K562 (cell line): ENCODE measurements around the gene BIRC5. TPM values are rescaled to one million over a fixed set of nuclear protein-coding genes. Genes with fewer than 3 reads are reported as not detected.

Experiments
- BCL6 ChIP-seq: fragments of 250-450 bp; sonication (Bioruptor Pico); IDR thresholded peaks from 2 replicates; pipeline ENCODE4 v1.4.0; 2020
- CBFA2T2 ChIP-seq: fragments of 450-650 bp; conservative IDR thresholded peaks from 2 replicates; pipeline ENCODE4 v1.6.1; 2017; ENCODE audit warnings: mild to moderate bottlenecking
- EP300 ChIP-seq: IDR thresholded peaks from 2 replicates; pipeline ENCODE4 v1.6.1; 2012; ENCODE audit warnings: low read length, improper control_type of control experiment
- ILF3 ChIP-seq: fragments of 450-650 bp; IDR thresholded peaks from 2 replicates; pipeline ENCODE4 v1.6.1; 2018; ENCODE audit warnings: antibody characterized with exemption, mild to moderate bottlenecking, moderate library complexity, borderline replicate concordance
- KLF6 ChIP-seq: fragments of 250-450 bp; sonication (Bioruptor Pico); IDR thresholded peaks from 2 replicates; pipeline ENCODE4 v1.4.0; 2020; ENCODE audit warnings: mild to moderate bottlenecking, moderate library complexity, borderline replicate concordance
- MYC ChIP-seq, 2 experiments: fragments of 250-450 bp in 1 of 2; sonication (Bioruptor Pico) in 1 of 2; IDR thresholded peaks; 2 replicates each; pipeline versions ENCODE4 v1.5.1 to v1.6.1; 2012 to 2021; ENCODE audit warnings: low read depth in 2 of 2, borderline replicate concordance in 1 of 2, improper control_type of control experiment in 1 of 2, low read length in 1 of 2, mild to moderate bottlenecking in 1 of 2, moderate library complexity in 1 of 2
- MYNN ChIP-seq, 2 experiments: sonication (generic); formaldehyde crosslinking in 1 of 2; IDR thresholded peaks; 2 replicates each; pipeline versions ENCODE4 v1.5.0 to v1.6.1; 2016 to 2020; ENCODE audit warnings: antibody characterized with exemption in 1 of 2, missing genetic modification reagents in 1 of 2
- RBBP5 ChIP-seq: fragments of 200-600 bp; sonication (generic); IDR thresholded peaks from 2 replicates; pipeline ENCODE4 v1.6.1; 2012; ENCODE audit warnings: borderline replicate concordance, mild to moderate bottlenecking, low read length, control low read depth, inconsistent platforms; ENCODE audit not compliant: insufficient read depth, poor library complexity, severe bottlenecking
- SMAD3 ChIP-seq: fragments of 450-650 bp; formaldehyde crosslinking; conservative IDR thresholded peaks from 2 replicates; pipeline ENCODE4 v1.4.0; 2020; ENCODE audit warnings: mild to moderate bottlenecking
- ZNF347 ChIP-seq: fragments of 450-650 bp; formaldehyde crosslinking; IDR thresholded peaks from 2 replicates; pipeline ENCODE4 v1.4.0; 2020; ENCODE audit warnings: low read depth, mild to moderate bottlenecking, moderate library complexity
- ZNF707 ChIP-seq: fragments of 250-450 bp; sonication (Bioruptor Pico); conservative IDR thresholded peaks from 2 replicates; pipeline ENCODE4 v1.8.0; 2022; ENCODE audit warnings: inconsistent platforms, mild to moderate bottlenecking, moderate library complexity
- polyA plus RNA-seq, 8 experiments: library from polyadenylated mRNA; depleted of rRNA in 4 of 8; stranded (reverse) in 5 of 8; unstranded in 3 of 8; fragments of >200 nt; fragmentation: Nextera tagmentation in 2 of 8; fragmentation: Illumina TruSeq in 1 of 8; extraction: Ambion mirVana in 2 of 8; extraction: Trizol in 1 of 8; gene quantifications; 2 replicates each; pipeline versions ENCODE4 v1.2.1 to v1.2.3, GENCODE V29; 2011 to 2014; ENCODE audit warnings: inconsistent platforms in 1 of 8, missing spikeins in 1 of 8
- total RNA-seq, 7 experiments: library from RNA; depleted of rRNA in 6 of 7; stranded (reverse); fragments of >200 nt in 6 of 7; fragmentation: Illumina TruSeq in 2 of 7; extraction: Trizol in 2 of 7; gene quantifications; 2 replicates each; pipeline versions ENCODE4 v1.2.1 to v1.2.3, GENCODE V29; 2011 to 2021; ENCODE audit warnings: low replicate concordance in 1 of 7
- TF ChIP-seq, protein P1 (sequence below): fragments of 150-350 bp; conservative IDR thresholded peaks from 2 replicates; pipeline ENCODE4 v1.6.1; 2014; ENCODE audit warnings: low read length
- TF ChIP-seq, protein P2 (sequence below): fragments of 200-800 bp; sonication (Bioruptor generic); IDR thresholded peaks from 2 replicates; pipeline ENCODE4 v1.6.1; 2017; ENCODE audit warnings: missing genetic modification characterization, missing compliant biosample characterization
- TF ChIP-seq, protein P3 (sequence below): sonication (generic); formaldehyde crosslinking; IDR thresholded peaks from 2 replicates; pipeline ENCODE4 v1.8.1; 2023; ENCODE audit warnings: mild to moderate bottlenecking, missing genetic modification reagents
- TF ChIP-seq, protein P4 (sequence below): fragments of 250-450 bp; sonication (Bioruptor Pico); IDR thresholded peaks from 2 replicates; pipeline ENCODE4 v1.5.0; 2021
- TF ChIP-seq, protein P5 (sequence below), 2 experiments: fragments of 250-450 bp in 1 of 2; fragments of 450-650 bp in 1 of 2; sonication (Bioruptor Pico) in 1 of 2; IDR thresholded peaks; 2 replicates each; pipeline versions ENCODE4 v1.6.1 to v1.8.0; 2016 to 2021; ENCODE audit warnings: mild to moderate bottlenecking in 2 of 2, moderate library complexity in 2 of 2, missing compliant biosample characterization in 1 of 2, missing genetic modification characterization in 1 of 2

Gene BIRC5
- total and polyA plus RNA-seq, 9 of the 15 experiments (the other 6 are each of a cell fraction or from before 2014, with no cell fraction given): 64.4 to 140 (median 101) TPM

DNA sequence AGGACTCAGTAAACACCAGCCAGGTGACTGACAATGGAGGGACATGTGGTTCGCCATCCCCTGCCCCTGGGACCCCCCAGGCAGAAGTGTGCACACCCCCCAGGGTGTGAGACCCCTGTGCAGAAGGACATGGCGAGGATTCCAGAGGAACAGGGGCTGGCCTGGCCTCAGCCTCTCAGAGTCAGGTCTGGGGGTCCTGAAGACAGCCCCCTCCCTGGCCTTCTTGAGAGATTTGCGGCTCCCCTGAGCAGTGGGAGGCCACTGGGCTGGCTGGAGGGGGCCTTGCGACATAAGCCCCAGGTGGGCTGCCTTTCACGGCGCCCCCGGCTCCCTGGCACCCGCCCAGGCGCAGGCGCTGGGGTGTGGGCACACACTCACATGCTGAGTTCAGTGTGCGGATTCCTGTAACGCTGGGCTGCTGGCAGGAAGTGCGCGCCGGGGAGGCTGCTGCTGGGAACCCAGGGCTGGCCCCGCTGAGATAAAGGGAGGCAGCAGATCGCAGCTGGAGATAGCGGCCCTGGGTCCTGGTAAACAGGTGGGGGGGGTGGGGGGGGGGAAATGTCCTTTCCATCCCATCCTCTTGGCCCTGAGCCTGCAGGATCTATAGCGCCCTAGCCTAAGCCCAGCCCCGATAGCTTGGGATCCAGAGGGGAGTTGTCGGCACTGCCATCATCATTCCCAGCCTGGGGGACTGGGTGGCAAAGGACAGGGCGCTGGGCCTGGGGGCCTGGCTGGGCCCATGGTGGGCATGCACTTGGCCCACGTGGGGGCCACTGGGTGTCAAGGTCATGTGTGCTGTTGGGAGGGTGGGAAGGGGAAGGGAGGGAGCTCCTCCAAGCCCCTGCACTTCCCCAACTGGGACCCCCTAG, 44.5 kb downstream of the BIRC5 start (continued):
- TF ChIP-seq, protein P1, sequence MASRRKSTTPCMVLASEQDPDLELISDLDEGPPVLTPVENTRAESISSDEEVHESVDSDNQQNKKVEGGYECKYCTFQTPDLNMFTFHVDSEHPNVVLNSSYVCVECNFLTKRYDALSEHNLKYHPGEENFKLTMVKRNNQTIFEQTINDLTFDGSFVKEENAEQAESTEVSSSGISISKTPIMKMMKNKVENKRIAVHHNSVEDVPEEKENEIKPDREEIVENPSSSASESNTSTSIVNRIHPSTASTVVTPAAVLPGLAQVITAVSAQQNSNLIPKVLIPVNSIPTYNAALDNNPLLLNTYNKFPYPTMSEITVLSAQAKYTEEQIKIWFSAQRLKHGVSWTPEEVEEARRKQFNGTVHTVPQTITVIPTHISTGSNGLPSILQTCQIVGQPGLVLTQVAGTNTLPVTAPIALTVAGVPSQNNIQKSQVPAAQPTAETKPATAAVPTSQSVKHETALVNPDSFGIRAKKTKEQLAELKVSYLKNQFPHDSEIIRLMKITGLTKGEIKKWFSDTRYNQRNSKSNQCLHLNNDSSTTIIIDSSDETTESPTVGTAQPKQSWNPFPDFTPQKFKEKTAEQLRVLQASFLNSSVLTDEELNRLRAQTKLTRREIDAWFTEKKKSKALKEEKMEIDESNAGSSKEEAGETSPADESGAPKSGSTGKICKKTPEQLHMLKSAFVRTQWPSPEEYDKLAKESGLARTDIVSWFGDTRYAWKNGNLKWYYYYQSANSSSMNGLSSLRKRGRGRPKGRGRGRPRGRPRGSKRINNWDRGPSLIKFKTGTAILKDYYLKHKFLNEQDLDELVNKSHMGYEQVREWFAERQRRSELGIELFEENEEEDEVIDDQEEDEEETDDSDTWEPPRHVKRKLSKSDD: no peak
- no peak for TF ChIP-seq RBBP5
- TF ChIP-seq, protein P2, sequence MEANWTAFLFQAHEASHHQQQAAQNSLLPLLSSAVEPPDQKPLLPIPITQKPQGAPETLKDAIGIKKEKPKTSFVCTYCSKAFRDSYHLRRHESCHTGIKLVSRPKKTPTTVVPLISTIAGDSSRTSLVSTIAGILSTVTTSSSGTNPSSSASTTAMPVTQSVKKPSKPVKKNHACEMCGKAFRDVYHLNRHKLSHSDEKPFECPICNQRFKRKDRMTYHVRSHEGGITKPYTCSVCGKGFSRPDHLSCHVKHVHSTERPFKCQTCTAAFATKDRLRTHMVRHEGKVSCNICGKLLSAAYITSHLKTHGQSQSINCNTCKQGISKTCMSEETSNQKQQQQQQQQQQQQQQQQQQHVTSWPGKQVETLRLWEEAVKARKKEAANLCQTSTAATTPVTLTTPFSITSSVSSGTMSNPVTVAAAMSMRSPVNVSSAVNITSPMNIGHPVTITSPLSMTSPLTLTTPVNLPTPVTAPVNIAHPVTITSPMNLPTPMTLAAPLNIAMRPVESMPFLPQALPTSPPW (CRISPR knock-in tag): peak; percentile 98
- peak; percentile 81 for TF ChIP-seq MYNN (IDR thresholded peaks at IDR 0.05)
- TF ChIP-seq MYNN (CRISPR knock-in tag; IDR thresholded peaks at IDR 0.05): no peak
- TF ChIP-seq, protein P3, sequence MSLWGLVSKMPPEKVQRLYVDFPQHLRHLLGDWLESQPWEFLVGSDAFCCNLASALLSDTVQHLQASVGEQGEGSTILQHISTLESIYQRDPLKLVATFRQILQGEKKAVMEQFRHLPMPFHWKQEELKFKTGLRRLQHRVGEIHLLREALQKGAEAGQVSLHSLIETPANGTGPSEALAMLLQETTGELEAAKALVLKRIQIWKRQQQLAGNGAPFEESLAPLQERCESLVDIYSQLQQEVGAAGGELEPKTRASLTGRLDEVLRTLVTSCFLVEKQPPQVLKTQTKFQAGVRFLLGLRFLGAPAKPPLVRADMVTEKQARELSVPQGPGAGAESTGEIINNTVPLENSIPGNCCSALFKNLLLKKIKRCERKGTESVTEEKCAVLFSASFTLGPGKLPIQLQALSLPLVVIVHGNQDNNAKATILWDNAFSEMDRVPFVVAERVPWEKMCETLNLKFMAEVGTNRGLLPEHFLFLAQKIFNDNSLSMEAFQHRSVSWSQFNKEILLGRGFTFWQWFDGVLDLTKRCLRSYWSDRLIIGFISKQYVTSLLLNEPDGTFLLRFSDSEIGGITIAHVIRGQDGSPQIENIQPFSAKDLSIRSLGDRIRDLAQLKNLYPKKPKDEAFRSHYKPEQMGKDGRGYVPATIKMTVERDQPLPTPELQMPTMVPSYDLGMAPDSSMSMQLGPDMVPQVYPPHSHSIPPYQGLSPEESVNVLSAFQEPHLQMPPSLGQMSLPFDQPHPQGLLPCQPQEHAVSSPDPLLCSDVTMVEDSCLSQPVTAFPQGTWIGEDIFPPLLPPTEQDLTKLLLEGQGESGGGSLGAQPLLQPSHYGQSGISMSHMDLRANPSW (CRISPR knock-in tag): no peak
- TF ChIP-seq ZNF707: no peak
- peak; percentile 87 for TF ChIP-seq EP300
- TF ChIP-seq, protein P4, sequence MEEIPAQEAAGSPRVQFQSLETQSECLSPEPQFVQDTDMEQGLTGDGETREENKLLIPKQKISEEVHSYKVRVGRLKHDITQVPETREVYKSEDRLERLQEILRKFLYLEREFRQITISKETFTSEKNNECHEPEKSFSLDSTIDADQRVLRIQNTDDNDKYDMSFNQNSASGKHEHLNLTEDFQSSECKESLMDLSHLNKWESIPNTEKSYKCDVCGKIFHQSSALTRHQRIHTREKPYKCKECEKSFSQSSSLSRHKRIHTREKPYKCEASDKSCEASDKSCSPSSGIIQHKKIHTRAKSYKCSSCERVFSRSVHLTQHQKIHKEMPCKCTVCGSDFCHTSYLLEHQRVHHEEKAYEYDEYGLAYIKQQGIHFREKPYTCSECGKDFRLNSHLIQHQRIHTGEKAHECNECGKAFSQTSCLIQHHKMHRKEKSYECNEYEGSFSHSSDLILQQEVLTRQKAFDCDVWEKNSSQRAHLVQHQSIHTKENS (CRISPR knock-in tag): no peak
- TF ChIP-seq BCL6: no peak
- no peak for TF ChIP-seq ILF3
- 0 out of 2 replicates have a peak, but pooled peaks have one; percentile 7 for TF ChIP-seq SMAD3 (CRISPR knock-in tag)
- TF ChIP-seq CBFA2T2: peak; percentile 69
- 0 out of 2 replicates have a peak, but pooled peaks have one; percentile 9 for TF ChIP-seq KLF6 (CRISPR knock-in tag)
- TF ChIP-seq ZNF347 (CRISPR knock-in tag): no peak
- TF ChIP-seq MYC (IDR thresholded peaks at IDR 0.05; ENCODE audit: low read depth, low read length): peak; percentile 71
- TF ChIP-seq MYC (CRISPR knock-in tag; IDR thresholded peaks at IDR 0.05; ENCODE audit: borderline replicate concordance, low read depth): peak; percentile 69; the same call in 1 of the 2 replicates
- TF ChIP-seq, protein P5, sequence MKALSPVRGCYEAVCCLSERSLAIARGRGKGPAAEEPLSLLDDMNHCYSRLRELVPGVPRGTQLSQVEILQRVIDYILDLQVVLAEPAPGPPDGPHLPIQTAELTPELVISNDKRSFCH (CRISPR knock-in tag; IDR thresholded peaks at IDR 0.05): no peak
- TF ChIP-seq, protein P5 (tag; IDR thresholded peaks at IDR 0.05): peak; percentile 81
